Gastroesophageal sphincter (tissue), 3 donors: ENCODE data around the gene CTNND2.

ENCODE experiments used
- CTCF ChIP-seq, 4 experiments: fragments of 200-600 bp in 2 of 4; fragments of 450-650 bp in 2 of 4; sonication (generic) in 1 of 4; IDR thresholded peaks; one replicate each; pipeline ENCODE4 v1.5.1; 2017 to 2019; ENCODE audit warnings: antibody characterized with exemption in 4 of 4, mild to moderate bottlenecking in 2 of 4, moderate library complexity in 2 of 4
- EP300 ChIP-seq: sonication (generic); formaldehyde crosslinking; IDR thresholded peaks from one replicate; pipeline ENCODE4 v1.6.1; 2017; ENCODE audit warnings: antibody characterized with exemption, mild to moderate bottlenecking
- POLR2A ChIP-seq, 2 donors: fragments of 450-650 bp; IDR thresholded peaks; one replicate each; pipeline ENCODE4 v1.6.1; 2017; ENCODE audit warnings: antibody characterized with exemption in 2 of 2, mild to moderate bottlenecking in 2 of 2, moderate library complexity in 1 of 2
- POLR2AphosphoS5 ChIP-seq: sonication (generic); formaldehyde crosslinking; IDR thresholded peaks from one replicate; pipeline ENCODE4 v1.6.1; 2017; ENCODE audit warnings: antibody characterized with exemption

GRCh38 chr5:11415751-11416150 lies 488.5 kb downstream of the CTNND2 start:
- no peak for TF ChIP-seq EP300
- TF ChIP-seq CTCF (IDR thresholded peaks at IDR 0.05) = no peak
- no peak for TF ChIP-seq POLR2A (IDR thresholded peaks at IDR 0.05)
- no peak for TF ChIP-seq POLR2AphosphoS5
